Measurements from ENCODE around the gene RPS2.

The RPS2 gene

DNA sequence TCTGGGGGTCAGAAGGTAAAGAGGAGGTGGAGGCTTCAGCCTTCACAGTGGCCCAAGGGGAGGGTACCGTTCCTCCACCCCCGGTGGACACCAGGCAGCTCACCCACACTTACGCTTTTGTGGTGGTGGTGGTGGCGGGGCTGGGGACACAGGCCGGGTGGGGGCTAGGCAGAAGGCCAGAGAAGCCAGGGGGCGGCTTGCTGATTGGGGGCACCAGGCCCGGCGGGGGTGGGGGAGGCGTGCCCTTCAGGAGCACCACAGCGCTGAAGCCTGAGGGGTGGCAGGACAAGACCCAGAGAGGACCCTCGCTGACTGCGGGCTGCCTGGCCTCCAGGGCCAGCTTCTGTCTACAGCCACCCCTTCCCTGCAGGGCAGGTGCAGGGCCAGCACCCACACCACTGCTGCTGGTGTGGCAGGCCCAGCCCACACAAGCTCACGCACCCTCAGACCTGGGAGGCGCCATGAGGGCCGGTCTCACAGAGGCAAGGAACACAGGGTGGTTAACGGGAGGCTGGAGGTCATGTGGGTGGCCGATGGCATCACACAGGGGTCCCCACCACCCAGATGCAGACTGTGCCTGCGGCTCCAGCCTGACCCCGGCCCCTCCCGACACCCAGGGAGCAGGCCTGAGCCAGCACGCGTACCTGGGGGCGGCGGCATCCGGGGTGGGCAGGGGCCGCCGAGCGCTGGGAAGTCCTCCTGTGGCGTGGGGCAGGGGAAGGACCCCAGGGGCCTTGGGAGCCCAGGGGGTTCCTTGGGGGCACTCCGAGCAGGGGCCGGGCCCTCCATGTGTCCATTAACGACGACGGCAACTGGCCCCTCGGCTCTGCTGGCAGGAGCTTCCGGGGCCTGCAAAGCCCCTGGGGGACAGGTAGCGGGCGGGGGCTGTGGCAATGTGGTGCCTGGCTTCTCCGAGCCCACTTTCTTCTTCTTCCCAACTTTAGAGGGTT lies 34.5 kb upstream of the RPS2 start:
- no peak for DNase-seq

DNA sequence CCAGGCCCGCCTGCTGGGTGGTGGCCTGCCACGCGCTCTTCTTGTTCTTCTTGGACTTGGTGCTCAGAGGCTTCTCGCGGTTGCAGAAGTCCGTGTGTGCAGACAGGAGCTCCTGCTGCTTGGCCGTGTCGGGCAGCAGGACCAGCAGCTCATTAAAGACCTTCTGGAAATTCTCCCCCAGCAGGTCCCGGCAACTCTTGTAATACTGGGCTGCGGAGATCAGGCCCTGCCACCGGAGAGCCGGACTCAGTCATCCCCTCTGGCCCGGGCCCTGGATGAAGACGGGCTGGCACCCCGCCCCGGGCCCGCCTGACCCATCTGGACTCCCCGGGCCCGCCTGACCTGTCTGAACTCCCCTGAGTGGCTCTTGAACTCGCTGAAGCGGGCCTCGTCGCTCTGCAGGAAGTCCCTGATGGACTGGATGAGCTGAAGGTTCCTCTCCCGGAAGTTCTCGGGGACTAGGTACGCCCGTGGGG lies 33.8 kb upstream of the RPS2 start:
- no peak for DNase-seq

- no peak for DNase-seq
Measured at GRCh38 chr16:1997494-1998359, 33.1 kb upstream of the RPS2 start.

DNA sequence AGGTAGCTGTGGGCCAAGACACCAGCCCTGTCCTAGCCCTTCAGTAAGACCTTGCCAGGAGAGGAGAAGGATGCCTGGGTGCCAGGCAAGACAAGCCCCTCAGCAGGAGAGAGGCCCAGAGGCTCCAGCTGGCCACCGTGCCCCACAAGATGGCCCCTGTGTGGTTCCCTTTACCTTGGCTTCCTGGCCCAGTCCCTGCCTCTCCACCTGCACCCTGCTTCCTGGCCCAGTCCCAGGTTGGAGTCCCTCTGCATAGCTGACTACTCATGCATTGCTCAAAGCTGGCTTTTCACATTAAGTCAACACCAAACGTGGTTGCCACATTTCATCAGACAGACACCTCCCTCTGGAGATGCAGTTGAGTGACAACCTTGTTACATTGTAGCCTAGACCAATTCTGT lies 29.1 kb upstream of the RPS2 start:
- DNase-seq, result no peak

DNA sequence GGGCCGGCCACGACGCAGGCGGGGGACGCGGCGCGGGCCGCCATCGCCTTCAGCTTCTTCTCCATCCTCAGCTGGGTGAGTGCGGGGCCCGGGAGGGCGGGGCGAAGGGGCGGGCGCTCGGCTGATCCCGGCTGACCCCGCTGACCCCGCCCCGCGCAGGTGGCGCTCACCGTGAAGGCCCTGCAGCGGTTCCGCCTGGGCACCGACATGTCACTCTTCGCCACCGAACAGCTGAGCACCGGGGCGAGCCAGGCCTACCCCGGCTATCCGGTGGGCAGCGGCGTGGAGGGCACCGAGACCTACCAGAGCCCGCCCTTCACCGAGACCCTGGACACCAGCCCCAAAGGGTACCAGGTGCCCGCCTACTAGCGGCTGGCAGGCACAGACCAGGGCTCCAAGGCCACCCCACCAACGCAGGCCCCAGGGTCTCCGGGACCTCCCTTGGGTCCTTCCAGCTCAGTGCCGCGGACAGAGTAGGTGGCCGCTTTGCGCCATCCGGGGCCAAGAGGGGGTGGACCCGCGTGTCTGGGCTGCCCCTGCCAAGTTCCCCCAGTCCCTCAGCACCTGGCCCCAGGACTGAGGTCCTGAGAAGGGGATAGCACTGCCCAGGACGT lies 28.2 kb upstream of the RPS2 start:
- DNase-seq, result no peak

GRCh38 chr16:1991948-1992703 lies 27.5 kb upstream of the RPS2 start:
- peak; percentile 96 for DNase-seq

DNA sequence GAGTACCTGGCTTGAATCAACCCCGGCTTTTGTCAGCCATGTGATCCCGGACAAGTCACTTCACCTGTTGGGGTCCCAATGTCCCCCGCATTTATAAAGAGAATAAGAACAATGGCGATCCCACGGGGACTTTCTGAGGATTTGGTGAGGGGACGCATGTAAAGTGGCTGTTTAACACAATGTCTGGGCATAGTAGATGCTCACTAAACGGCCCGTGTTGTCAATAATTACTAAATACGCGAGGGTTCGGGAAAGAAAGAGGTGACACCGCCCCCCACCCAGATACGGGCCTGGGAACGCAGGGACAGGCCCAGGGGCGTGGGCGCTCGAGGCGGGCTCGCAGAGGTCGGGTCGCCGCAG lies 26.9 kb upstream of the RPS2 start:
- DNase-seq, result no peak

DNA sequence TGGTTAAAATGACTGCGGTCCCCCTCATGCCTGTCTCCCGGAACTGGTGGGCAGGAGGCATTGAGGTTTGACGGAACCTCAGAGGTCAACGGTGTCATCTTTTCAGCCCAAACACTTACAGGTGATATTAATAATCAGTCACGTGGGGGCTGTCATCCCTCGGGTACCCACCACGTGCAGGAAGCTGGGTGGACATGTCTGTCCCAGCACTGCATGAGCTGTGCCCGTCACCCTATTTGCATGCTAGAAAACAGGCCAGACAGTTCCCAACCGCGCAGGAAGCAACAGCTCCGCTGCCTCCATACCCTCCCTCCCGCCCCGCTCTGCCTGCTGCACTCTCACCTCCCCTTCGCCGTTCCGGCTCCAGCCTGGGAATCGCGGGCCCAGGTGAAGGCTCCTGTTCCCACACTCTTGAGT lies 26.5 kb upstream of the RPS2 start:
- peak; percentile 79 for DNase-seq

- peak; percentile 68 for DNase-seq
Measured at GRCh38 chr16:1990351-1991134, 25.9 kb upstream of the RPS2 start.

- no peak for DNase-seq
Measured at GRCh38 chr16:1990101-1990350, 25.4 kb upstream of the RPS2 start.

DNA sequence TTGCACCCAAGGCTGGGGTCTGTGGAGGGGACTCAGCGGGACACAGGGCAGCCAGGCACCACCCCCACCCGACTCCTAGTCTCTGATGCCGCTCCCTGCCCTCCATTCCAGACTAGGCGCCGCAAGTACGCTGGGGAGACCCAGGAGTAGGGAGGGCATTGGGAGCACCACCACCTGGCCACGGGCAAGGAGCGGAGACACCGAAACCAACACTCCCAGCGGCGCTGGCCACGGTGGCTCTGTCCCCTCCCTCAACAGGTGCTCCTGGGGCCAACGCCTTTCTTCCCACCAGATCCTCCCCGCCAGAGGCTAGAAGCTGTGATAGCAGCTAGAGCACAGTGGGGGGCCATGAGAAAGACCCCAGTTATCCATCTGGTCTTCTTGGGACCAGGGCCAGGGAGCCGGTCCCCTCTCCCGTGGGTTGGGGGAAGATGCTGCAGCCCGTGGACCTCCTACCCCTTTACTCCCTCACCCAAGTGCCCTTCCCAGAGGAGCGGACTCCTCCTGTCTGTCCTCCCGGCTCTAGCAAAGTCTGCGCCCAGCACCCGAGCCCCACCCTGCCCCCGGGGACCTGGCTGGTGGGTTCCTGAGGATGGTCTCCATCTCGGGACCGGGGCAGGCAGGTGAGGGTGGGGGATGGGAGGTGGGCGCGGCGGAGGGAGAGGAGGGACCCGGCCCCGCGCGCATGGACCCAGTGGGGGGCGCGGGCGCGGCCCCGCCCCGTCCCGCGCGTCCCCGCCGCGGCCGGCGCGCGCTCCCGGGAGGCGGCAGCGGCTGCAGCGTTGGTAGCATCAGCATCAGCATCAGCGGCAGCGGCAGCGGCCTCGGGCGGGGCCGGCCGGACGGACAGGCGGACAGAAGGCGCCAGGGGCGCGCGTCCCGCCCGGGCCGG lies 24.8 kb upstream of the RPS2 start, which contains the start of gene SYNGR3:
SYNGR3 (plus strand) TSS at position 762 of the 892 bp plus-strand sequence. CDS start 133 bp downstream, outside the sequence.
- DNase-seq, result no peak

GRCh38 chr16:1987198-1987597 lies 22.6 kb upstream of the RPS2 start:
- DNase-seq, result no peak

GRCh38 chr16:1985466-1986150 lies 21.0 kb upstream of the RPS2 start:
- no peak for DNase-seq

- DNase-seq, result no peak
Measured at GRCh38 chr16:1984347-1985225, 20.0 kb upstream of the RPS2 start.

DNA sequence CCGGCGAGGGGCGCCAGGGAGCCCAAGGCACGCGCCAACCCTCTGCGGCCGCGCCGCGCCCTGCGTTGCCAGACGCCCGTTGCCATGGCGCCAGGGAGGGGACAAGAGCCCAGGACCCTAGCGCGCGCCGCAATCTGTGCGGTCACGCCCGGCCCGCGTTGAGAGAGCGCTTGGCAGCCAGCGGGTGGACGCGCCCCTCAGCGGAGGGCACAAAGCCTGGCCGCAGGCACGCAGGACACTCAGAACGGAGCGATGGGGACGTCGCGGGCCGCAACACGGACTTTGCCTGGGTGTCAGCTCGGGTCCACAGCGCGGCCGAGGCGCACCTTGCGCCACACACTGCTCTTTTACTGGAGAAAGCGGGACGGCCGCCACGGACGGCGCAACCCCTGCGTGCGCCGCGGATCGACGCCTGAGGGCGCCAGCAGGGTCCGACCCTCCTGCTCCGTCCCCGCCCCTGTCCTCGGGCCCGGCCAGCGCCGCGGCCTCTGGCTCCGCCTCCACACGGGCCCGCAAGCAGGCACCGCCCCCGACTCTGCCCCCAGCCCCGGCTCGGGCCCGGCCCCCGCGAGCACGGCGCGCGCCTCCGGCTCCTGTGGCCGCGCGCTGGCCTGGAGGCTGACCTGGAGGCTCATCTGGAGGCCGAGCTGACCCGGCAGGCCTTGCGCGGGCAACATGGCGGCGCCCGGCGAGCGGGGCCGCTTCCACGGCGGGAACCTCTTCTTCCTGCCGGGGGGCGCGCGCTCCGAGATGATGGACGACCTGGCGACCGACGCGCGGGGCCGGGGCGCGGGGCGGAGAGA lies 19.1 kb upstream of the RPS2 start, which contains the start of gene GFER:
GFER (plus strand) TSS at position 650 of the 803 bp plus-strand sequence; CDS start at position 676, 26 bp downstream.
- DNase-seq, result peak; percentile 83

DNA sequence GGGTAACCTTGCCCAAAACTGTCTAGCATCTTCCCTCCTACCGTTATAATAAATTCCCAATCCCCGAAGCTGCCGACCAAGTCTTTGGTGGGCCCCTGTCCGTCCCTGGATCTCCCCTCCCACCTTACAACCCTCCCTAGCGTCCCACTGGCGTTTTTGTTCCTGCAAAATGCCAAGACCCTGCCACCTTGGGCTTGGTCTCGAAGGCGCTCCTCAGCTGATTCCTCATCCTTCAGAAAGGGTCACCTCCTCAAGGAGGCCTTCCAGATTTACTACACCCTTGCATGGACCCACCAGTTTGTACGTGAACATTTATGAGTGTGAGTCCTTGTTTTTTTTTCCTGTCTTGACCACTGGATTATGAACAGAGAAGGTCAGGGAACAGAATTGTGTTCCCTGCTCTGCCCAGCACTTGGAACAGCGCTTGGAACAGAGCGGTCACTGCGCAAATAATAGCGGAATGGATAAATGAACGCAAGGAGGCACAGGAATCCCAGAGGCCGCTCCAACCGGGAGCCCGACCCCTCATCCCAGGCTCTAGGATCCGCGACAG lies 18.4 kb upstream of the RPS2 start:
- DNase-seq, result no peak

DNA sequence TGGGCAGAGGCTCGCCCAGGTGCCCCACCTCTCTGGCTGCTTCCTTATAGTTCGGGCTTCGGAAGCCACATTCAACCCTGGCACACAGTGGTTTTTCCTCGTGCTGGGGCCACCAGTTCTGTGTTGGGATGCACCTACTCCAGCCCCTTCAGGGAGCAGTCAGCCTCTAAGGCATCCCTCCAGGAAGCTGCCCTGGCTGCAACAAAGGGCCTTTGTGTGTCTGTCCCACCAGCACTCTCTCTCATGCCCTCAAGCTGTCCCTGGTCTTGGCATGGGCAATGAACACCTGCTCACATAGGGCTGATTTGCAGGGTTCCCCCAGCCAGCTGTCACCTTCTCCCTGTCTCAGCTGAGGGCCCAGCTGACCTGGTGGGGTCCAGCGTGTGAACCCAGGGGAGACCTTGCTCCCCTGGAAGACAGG lies 17.4 kb upstream of the RPS2 start:
- no peak for DNase-seq

DNA sequence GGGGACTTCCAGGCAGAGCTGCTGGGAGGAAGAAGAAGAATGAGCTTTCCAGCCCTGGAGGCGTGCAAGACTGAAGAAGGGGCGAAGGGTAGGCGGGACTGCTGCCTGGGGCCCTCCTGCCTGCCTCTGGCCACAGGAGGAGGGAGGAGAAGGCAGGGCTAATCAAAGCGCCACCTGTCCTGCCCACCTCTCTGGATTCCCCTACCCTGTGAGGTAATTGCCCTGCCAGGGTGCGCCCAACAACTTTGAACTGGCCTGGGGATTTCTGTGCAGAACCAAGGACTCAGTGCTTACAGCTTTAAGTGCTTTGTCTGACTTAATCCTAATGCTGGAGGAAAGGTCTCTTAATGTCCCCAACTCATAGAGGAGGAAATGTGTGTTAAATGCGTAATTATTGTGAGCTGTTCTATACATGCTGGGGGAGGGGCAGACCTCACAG lies 16.8 kb upstream of the RPS2 start, which contains the start of gene NOXO1:
NOXO1 (minus strand) TSS at position 72 of the 439 bp plus-strand sequence. CDS start 290 bp downstream, outside the sequence.
- DNase-seq, result no peak

Measured in CD4-positive, alpha-beta T cell treated with Interferon gamma for 1 hour (primary cell).